GM21390 (cell line): ENCODE data around the gene KIF25.

Experiments
- ATAC-seq: cut with Tn5 transposase; IDR thresholded peaks from one replicate; pipeline ENCODE4 v1.9.1; 2021; ENCODE audit not compliant: unreplicated experiment

Gene KIF25

GRCh38 chr6:168016176-168016620 is 18.7 kb downstream of the KIF25 start:
- no peak for ATAC-seq

DNA sequence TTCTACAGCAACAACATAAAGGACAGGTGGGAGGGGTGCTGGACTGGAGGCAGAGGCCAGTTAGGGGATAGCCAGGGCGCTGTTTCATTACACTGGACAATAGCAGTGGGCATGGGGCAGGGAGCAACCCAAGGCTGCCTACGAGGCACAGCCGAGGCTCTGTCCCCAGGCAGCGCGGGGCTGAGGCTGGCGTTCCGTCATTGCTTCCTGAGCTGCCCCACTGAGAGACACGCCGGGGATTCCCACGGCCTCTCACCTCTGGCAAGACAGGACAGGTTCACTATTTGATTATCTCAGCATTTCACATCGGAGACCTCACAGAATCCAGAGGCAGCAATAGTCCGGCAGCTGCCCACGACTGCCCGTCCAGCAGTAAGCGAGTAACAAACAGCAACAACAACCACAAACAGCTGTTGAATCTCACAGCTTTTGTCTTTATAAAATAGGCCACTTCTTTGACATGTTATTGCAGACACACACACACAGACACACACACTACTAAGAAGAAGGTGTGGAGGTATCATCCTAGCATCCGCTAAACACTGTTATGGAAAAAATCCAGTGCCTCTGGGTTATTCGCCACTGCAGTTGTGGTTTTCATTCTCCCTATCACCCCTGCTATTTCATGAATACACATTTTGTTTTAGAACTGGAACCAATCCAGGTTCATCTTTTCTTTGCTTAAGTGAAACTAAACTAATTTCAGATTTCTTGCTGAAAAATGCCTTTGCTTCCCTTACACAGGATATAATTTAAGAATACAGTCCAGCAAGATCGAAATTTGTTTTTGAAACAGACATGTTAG is 19.5 kb downstream of the KIF25 start:
- no peak for ATAC-seq

- ATAC-seq, result no peak
Observed at GRCh38 chr6:168017629-168018028, 20.2 kb downstream of the KIF25 start.

DNA sequence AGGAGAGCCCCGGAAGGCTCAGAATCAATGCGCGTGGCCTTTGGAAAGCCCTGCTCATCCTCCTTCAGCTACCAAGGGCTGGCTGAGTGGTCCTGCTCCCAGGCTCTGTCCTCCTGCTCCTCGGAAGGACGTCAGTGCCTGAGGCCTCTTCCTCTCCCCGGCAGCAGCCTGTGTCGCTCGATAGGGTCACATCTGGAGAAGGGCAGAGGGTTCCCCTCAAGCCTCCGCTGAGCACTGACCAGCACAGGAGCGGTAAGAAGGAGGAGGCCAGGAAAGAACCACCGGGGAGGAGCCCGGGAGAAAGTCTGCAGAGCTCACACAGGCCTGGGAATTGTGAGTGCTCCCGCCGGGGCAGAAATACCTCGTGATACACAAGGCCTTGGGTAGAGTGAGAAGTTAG is 21.2 kb downstream of the KIF25 start:
- ATAC-seq, result no peak

DNA sequence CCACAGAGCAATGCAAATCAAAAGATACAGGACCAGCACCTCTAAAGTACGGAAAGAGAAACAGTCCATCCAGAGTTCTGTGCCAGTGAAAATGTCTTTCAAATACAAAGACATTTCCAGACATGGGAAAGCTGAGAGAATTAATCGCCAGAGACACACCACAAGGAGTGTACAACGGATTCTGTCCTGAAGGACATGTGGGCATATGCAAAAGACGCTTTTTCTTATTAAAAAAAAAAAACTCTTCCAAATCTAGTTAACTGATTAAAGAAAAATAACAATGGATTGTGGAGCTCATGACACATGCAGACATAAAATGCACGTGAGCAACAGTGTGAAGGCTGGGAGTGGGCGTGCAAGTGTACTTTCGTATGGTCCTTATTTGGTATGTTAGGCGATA is 22.8 kb downstream of the KIF25 start:
- no peak for ATAC-seq

DNA sequence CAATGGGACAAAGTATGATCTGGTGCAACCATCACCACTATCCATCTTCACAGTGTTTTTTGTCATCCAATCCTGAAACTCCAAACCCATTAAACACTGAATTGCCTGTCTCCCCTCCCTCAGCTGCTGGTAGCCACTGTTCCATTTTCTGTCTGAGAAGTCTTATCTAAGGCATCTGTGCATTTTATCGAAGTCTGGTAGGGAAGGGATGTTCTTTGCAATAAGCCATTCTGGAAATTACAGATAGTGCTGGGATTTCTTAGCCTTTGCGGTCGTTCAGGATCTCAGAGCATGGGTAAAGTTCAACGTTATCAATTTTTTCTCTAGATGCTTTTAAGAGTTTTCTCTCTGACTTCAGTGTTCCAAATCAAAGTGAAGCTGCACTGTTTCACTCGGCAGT is 24.1 kb downstream of the KIF25 start:
- no peak for ATAC-seq

GRCh38 chr6:168022488-168023321 is 25.2 kb downstream of the KIF25 start:
- no peak for ATAC-seq

- ATAC-seq, result no peak
Observed at GRCh38 chr6:168024951-168025510, 27.6 kb downstream of the KIF25 start.

DNA sequence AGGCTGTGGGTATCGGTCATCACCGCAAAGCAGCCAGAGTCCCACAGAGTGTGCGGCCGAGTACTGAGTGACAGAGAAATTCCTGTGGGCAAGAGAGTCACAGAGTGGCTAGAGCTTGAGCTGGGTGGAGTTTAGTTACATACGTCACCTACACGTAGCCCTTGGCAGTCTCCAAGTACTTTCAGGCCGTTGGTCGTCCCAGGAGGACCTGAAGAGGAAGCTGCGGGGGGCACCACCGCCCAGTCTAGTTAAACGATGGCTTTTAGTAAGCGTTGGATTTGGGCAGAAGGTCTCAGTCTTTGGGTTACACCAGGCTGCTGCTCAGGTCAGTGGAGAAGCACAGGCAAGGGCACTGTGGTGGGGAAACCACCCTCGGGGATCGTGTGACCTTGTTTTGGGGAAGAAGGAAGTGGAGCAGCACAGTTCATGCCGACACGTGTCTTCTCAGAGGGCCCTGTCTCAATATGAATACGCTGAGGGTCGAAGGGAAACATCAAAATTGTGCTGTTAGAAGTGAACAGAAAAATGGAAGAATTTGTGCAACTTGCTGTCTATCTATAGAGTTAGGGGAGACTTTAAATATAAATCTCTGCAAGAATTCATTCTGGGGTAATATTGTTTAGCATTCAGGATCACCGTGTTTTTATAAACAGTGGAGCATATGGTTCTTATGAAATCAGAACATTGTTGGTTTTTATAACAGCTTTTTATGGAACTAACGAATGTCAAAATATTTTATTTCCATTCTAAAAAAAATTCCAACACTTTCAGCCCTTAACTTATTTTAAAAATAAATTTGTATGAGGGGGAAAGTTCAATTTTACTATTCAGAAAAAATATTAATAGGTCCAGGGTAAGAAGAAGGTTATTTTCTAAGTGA is 28.6 kb downstream of the KIF25 start:
- ATAC-seq, result no peak

GRCh38 chr6:168026925-168027324 is 29.5 kb downstream of the KIF25 start:
- no peak for ATAC-seq

DNA sequence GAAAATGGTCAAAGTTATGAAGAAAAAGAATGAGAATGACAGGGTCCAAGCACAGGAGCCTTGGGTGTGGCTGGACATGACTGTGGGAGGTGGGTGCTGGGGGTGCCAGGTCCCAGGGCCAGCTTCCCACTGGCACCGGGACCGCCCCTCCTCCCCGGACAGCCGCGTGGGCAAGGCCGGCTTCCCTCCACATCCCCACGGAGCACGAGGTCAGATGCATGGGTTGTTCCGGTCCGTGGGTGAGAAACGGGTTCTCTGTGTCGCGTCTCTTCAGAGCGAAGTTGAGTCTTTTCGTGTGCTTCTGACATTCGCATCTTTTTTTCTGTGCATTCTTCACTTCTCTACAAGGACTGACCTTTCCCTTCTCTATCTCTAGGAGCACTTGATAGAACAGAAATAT is 30.1 kb downstream of the KIF25 start:
- ATAC-seq, result no peak

DNA sequence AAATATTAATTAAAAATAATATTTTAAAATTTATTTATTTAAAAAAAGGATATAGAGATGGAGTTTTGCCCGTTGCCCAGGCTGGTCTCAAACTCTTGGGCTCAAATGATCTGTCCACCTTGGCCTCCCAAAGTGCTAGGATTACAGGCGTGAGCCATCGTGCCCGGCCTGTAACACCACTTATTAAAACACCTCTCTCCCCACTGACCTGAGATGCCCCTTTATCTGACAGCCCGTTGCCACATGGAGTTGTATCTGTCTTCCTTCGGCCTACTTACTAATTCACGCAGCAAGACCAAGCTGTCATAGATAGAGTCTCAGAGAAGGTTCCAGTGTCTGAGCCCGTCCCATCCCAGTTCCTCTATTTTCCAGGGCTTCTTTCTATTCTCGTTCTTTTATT is 30.7 kb downstream of the KIF25 start:
- ATAC-seq, result no peak

- no peak for ATAC-seq
Observed at GRCh38 chr6:168029459-168030217, 32.2 kb downstream of the KIF25 start.

- no peak for ATAC-seq
Observed at GRCh38 chr6:168030218-168030746, 32.8 kb downstream of the KIF25 start.

DNA sequence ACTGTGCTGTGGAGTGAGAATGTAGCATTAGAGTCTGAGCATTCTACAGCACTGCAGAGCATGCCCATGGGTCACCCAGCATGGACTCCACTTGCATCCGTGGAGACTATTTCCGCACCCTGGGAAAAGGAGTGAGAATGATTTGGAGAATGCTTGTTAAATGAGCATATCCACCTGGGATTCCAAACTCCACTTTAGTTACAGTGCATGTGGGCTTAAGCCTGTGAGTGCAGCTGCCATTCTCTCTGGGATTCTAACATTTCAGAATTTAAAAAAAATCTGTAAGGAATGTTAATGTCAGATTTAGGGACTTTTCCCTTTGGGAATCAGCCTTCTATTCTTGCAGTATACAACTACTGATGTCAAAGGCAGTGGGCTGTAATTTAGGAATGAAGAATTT is 33.4 kb downstream of the KIF25 start:
- ATAC-seq, result no peak

GRCh38 chr6:168031411-168031971 is 34.0 kb downstream of the KIF25 start:
- no peak for ATAC-seq

DNA sequence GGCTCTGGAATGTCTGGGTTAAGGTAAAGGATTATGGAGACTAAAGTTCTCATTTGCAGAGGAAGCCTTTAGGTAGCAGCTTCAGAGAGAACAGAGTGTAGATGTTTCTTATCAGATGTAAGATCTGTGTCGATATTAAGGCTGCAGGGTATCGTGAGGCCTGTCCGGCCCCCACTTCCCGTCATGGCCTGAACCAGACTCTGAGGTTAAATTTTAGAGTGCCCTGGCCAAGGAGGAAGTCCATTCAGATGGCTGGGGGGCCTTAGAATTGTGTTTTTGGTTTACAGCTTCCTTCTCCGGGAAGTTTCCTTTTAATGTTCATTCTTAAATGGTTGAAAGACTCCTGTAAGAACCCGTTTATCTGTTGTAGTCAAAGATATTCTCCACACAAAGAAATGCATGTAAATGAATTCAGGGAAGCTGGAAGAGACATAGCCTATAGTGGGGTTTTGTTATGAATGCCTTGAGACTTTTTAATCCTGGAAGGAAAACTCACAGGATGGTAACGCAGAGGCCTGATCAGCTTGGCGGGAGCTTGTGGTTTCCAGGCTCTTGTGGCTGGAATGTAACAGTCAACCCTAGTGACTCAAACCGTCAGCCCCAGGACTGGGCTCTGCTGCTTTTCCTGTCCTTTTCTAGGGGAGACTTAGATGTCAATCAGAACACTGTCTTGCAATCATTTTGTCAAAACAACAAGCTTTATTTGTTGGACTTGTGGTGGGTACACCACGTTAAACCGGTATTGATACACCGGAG is 34.7 kb downstream of the KIF25 start:
- no peak for ATAC-seq

DNA sequence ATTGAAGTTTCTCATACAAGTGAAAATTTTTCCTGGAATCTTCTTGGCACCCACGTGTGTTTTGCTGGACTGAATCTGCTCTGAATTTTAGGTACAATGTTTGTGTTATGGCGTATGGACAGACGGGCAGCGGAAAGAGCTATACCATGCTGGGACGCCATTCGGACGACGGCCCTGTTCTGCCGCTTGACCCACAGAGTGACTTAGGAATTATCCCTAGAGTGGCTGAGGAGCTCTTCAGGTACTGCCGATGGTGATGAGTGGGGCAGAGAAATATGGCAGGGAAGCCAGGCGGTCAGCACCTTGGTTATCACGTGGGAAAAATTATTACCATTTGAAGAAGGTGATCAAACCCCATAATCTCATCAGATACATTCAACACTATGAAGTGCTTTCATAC is 36.3 kb downstream of the KIF25 start:
- no peak for ATAC-seq

DNA sequence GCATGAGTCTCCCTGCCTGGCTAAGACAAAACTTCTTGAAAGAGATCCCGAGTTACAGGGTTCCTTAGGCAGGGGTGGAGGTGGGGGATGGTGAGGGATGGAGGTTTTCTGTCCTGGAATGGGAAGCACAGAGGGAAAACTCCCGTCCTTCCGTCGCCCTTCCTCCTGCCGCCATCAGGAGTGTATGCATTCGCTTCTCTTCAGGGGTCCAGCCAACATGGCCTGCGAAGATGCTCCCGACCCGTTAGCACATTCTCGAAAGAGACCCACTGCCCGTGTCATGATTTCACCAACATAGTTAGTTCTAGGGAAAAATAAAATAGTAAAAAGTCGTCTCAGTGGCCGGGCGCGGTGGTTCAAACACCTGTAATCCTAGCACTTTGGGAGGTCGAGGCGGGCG is 37.1 kb downstream of the KIF25 start:
- ATAC-seq, result no peak
